ENCODE results near the gene FURIN.
"Not testable (repeated sequence)": the region's sequence is repeated elsewhere in the genome, so short reads cannot be mapped to it uniquely, and the experiment has no call there.

Gene FURIN

DNA sequence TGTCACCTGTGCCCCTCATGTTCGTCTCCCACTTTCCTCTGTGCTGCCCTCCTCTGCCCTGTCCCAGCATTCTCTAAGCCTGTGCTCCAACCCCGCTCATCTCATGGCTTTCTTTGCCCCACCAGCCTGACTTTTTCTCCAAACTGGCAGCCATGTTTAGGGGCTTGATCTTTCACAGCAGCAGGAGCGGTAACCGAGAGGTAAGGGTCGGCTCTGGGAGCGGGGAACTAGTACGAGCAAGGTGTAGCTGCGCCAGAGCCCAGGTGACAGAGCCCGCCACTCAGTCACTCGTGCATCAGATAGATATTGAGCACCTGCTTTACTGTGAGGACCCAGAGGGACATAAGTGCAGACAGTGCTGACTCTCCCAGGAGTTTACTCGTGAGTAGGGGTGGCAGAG is 48.1 kb downstream of the FURIN start:
- no peaks in the 10 kb centered on the region for H3K27me3 ChIP-seq (ENCODE audit: control insufficient read depth in 1 of 2, insufficient read depth in 2 of 2, low read length in 2 of 2)
- H3K4me1 ChIP-seq (ENCODE audit: insufficient read depth, low read length), result no peaks in the 10 kb centered on the region
- no peak overlapping the region for H3K4me3 ChIP-seq (ENCODE audit: low read depth in 1 of 2, low read length in 2 of 2)
- peaks cover 89% of the 10 kb centered on the region for H3K36me3 ChIP-seq (ENCODE audit: insufficient read depth, low read length)
- H3K9ac ChIP-seq (ENCODE audit: low read length), result no peak overlapping the region
- H3K27ac ChIP-seq (ENCODE audit: low read depth, low read length), result no peak overlapping the region
- no peaks in the 10 kb centered on the region for H3K9me3 ChIP-seq (ENCODE audit: low read length)

DNA sequence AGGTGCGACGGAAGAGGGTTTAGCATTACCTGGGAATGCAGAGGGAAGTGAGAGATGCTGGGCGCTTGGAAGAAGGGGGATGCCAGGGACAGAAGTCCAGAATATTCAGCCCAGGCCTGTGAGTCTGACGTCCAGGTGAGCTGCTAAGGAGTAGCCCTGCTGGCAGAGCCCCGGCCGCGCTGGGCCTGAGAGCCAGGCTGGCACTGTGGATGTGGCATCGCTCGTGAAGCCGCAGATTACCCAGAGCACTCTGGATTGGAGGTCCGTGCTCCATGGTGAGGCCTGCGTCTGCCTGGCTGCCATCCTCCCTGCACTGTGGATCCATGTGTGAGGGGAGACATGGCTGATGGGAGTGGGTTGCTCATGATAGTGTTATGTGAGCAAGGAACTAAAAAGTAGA is 49.2 kb downstream of the FURIN start:
- no peak overlapping the region for H3K27ac ChIP-seq (ENCODE audit: low read depth, low read length)
- H3K4me3 ChIP-seq (ENCODE audit: low read depth in 1 of 2, low read length in 2 of 2), result no peak overlapping the region
- peaks cover 78% of the 10 kb centered on the region for H3K36me3 ChIP-seq (ENCODE audit: insufficient read depth, low read length)
- H3K9ac ChIP-seq (ENCODE audit: low read length), result no peak overlapping the region
- H3K27me3 ChIP-seq (ENCODE audit: control insufficient read depth in 1 of 2, insufficient read depth in 2 of 2, low read length in 2 of 2), result no peaks in the 10 kb centered on the region
- H3K9me3 ChIP-seq (ENCODE audit: low read length), result no peaks in the 10 kb centered on the region
- H3K4me1 ChIP-seq (ENCODE audit: insufficient read depth, low read length), result no peaks in the 10 kb centered on the region

DNA sequence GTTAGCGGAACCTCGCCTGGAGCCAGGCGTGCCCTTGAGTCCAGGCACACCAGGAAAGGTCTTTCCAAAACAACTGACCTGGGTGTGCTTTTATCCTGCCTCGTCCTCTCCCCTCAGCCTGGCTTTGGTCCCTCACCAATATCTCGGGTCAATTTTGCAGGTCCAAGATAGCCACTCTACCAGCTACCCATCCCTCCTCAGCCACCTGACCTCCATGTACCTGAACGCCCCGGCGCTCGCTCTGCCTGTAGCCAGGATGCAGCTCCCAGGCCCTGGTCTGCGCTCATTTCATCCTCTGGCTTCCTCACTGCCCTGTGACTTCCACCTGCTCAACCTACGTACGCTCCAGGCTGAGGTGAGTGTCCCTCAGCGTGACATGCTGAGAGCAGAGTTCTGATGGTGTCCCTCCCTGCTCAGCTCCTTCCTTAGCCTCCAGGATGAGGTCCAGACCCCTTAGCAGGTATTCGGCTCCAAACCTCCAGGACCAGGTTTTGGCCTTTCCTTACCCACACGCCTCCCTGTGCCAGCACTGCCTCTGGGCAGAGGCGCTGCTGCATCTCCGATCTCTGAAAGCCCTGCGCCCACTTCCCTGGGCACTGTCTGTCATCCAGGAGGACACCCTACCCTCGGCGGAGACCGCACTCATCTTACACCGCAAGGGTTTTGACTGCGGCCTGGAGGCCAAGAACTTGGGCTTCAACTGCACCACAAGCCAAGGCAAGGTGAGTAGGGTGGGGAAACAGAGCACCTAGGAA is 49.8 kb downstream of the FURIN start:
- H3K4me3 ChIP-seq (ENCODE audit: low read depth in 1 of 2, low read length in 2 of 2), result no peak overlapping the region
- no peak overlapping the region for H3K27ac ChIP-seq (ENCODE audit: low read depth, low read length)
- no peaks in the 10 kb centered on the region for H3K27me3 ChIP-seq (ENCODE audit: control insufficient read depth in 1 of 2, insufficient read depth in 2 of 2, low read length in 2 of 2)
- H3K9me3 ChIP-seq (ENCODE audit: low read length), result no peaks in the 10 kb centered on the region
- peaks cover 72% of the 10 kb centered on the region for H3K36me3 ChIP-seq (ENCODE audit: insufficient read depth, low read length)
- H3K9ac ChIP-seq (ENCODE audit: low read length), result no peak overlapping the region
- H3K4me1 ChIP-seq (ENCODE audit: insufficient read depth, low read length), result no peaks in the 10 kb centered on the region

DNA sequence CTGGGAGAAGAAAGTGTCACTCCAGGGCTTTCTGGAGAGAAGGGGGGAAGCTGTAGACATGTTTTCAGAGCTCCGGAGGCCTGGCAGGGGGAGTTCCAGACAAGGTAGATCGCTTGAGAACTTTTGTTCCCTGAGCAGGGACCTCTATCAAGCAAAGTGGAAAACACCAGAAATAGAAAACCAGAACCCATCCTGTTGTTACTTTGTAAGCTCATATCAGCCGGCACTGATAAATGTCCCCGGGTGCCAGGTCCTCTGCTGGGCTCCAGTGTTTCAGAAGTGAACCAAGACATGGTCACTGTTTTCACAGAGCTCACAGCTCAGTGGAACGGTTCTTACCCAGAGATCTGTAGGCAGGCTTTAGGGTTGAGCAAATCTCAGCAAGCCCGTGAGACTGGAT is 50.4 kb downstream of the FURIN start:
- Histone ChIP-seq H3K4me3 (ENCODE audit: low read depth in 1 of 2, low read length in 2 of 2) (no peak overlapping the region), H3K27ac (ENCODE audit: low read depth, low read length) (no peak overlapping the region), H3K9ac (ENCODE audit: low read length) (no peak overlapping the region), H3K36me3 (ENCODE audit: insufficient read depth, low read length) (peaks cover 65% of the 10 kb centered on the region), H3K9me3 (ENCODE audit: low read length) (no peaks in the 10 kb centered on the region), H3K4me1 (ENCODE audit: insufficient read depth, low read length) (no peaks in the 10 kb centered on the region), H3K27me3 (ENCODE audit: control insufficient read depth in 1 of 2, insufficient read depth in 2 of 2, low read length in 2 of 2) (no peaks in the 10 kb centered on the region)

DNA sequence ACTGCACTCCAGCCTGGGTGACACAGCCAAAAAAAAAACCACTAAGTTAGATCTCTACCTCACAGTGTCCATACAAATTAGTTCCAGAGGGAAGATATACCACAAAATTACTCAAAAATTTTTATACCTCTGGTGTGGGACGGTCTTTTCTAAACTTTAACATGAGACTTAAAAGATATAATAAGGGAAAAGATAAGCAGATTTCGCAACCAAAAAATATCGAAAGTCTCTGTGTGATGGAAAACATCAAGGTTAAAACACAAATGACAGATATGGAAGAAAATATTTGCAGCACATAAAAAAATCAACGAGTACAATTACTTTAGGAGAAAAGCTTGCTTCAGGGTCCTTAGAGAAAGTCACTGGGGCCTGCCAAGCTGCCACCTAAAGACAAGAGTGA is 53.5 kb downstream of the FURIN start:
- Histone ChIP-seq H3K27ac (ENCODE audit: low read depth, low read length) (no peak overlapping the region), H3K9ac (ENCODE audit: low read length) (no peak overlapping the region), H3K9me3 (ENCODE audit: low read length) (no peaks in the 10 kb centered on the region), H3K27me3 (ENCODE audit: control insufficient read depth in 1 of 2, insufficient read depth in 2 of 2, low read length in 2 of 2) (no peaks in the 10 kb centered on the region), H3K4me1 (ENCODE audit: insufficient read depth, low read length) (no peaks in the 10 kb centered on the region), H3K36me3 (ENCODE audit: insufficient read depth, low read length) (peaks cover 40% of the 10 kb centered on the region), H3K4me3 (ENCODE audit: low read depth in 1 of 2, low read length in 2 of 2) (no peak overlapping the region)

DNA sequence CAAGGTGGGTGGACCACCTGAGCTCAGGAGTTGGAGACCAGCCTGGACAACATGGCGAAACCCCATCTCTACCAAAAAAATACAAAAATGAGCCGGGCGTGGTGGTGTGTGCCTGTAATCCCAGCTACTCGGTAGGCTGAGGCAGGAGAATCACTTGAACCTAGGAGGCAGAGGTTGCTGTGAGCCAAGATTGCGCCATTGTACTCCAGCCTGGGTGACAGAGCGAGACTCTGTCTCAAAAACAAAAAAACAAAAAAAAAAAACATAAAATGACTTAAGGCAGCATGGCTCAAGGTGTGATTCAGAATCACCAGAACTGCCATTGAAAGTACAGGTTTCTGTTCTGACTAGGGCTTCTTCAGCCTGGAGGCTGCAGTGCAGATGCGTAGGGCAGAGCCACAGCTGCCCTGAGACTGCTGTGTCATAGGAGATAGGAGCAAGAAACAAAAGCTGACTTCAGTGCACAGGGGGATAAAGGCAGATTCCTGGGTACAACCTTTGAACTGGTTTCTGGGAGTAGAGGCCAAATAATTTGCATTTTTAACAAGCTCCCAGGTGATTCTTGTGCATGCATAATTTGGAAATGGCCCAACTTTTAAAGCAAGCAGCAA is 54.4 kb downstream of the FURIN start:
- not testable (repeated sequence) for H3K4me1 ChIP-seq (ENCODE audit: insufficient read depth, low read length); H3K9ac ChIP-seq (ENCODE audit: low read length); H3K27ac ChIP-seq (ENCODE audit: low read depth, low read length); H3K27me3 ChIP-seq (ENCODE audit: control insufficient read depth in 1 of 2, insufficient read depth in 2 of 2, low read length in 2 of 2); H3K4me3 ChIP-seq (ENCODE audit: low read depth in 1 of 2, low read length in 2 of 2); H3K9me3 ChIP-seq (ENCODE audit: low read length)
- peaks cover 34% of the 10 kb centered on the region for H3K36me3 ChIP-seq (ENCODE audit: insufficient read depth, low read length)

DNA sequence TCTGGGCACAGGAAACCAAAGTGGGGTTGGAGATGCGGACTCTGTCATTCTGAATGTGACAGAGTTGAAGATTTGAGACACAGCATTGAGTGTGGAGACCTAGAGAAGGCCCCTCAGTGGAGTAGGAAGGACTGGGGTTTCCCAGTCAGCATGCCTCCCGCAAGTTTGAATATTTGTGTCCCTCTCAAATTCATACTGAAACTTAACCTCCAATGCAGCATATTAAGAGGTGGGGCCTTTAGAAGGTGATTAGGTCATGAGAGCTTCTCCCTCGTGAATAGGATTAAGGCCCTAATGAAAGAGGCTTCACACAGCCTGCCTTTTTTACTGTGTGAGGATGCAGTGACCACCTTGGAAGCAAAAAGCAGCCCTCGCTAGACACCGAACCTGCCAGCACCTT is 56.0 kb downstream of the FURIN start:
- Histone ChIP-seq H3K4me3 (ENCODE audit: low read depth in 1 of 2, low read length in 2 of 2) (no peak overlapping the region), H3K9me3 (ENCODE audit: low read length) (no peaks in the 10 kb centered on the region), H3K27ac (ENCODE audit: low read depth, low read length) (no peak overlapping the region), H3K27me3 (ENCODE audit: control insufficient read depth in 1 of 2, insufficient read depth in 2 of 2, low read length in 2 of 2) (no peaks in the 10 kb centered on the region), H3K36me3 (ENCODE audit: insufficient read depth, low read length) (peaks cover 21% of the 10 kb centered on the region), H3K4me1 (ENCODE audit: insufficient read depth, low read length) (peaks cover 4% of the 10 kb centered on the region), H3K9ac (ENCODE audit: low read length) (no peak overlapping the region)

DNA sequence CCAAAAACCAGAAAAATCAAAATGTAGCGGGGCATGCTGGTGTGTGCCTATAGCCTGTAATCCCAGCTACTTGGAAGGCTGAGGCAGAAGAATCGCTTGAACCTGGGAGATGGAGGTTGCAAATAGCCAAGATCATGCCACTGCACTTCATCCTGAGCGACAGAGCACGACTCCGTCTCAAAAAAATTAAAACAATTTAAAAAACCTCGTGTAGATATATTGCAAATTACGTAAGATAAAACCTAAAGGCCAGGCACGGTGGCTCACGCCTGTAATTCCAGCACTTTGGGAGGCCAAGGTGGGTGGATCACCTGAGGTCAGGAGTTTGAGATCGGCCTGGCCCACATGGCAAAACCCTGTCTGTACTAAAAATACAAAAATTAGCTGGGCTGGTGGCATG is 58.4 kb downstream of the FURIN start:
- H3K36me3 ChIP-seq (ENCODE audit: insufficient read depth, low read length); H3K27me3 ChIP-seq (ENCODE audit: control insufficient read depth in 1 of 2, insufficient read depth in 2 of 2, low read length in 2 of 2); H3K9ac ChIP-seq (ENCODE audit: low read length); H3K4me3 ChIP-seq (ENCODE audit: low read depth in 1 of 2, low read length in 2 of 2); H3K27ac ChIP-seq (ENCODE audit: low read depth, low read length); H3K9me3 ChIP-seq (ENCODE audit: low read length): not testable (repeated sequence)
- peaks cover 18% of the 10 kb centered on the region for H3K4me1 ChIP-seq (ENCODE audit: insufficient read depth, low read length)

DNA sequence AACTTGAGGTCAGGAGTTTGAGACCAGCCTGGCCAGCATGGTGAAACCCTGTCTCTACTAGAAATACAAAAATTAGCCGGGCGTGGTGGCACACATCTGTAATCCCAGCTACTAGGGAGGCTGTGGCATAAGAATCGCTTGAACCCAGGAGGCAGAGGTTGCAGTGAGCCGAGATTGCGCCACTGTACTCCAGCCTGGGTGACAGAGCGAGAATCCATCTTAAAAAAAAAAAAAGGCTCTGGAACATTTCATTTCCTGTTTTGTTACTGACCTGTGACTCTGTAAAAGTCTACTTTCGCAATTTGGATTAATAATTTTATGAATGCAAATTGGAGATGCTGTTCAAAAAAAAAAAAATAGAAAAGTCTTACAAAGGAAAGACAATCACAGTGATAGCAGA is 59.7 kb downstream of the FURIN start:
- not testable (repeated sequence) for H3K27me3 ChIP-seq (ENCODE audit: control insufficient read depth in 1 of 2, insufficient read depth in 2 of 2, low read length in 2 of 2); H3K27ac ChIP-seq (ENCODE audit: low read depth, low read length); H3K9me3 ChIP-seq (ENCODE audit: low read length); H3K4me3 ChIP-seq (ENCODE audit: low read depth in 1 of 2, low read length in 2 of 2); H3K9ac ChIP-seq (ENCODE audit: low read length); H3K36me3 ChIP-seq (ENCODE audit: insufficient read depth, low read length)
- peaks cover 27% of the 10 kb centered on the region for H3K4me1 ChIP-seq (ENCODE audit: insufficient read depth, low read length)

DNA sequence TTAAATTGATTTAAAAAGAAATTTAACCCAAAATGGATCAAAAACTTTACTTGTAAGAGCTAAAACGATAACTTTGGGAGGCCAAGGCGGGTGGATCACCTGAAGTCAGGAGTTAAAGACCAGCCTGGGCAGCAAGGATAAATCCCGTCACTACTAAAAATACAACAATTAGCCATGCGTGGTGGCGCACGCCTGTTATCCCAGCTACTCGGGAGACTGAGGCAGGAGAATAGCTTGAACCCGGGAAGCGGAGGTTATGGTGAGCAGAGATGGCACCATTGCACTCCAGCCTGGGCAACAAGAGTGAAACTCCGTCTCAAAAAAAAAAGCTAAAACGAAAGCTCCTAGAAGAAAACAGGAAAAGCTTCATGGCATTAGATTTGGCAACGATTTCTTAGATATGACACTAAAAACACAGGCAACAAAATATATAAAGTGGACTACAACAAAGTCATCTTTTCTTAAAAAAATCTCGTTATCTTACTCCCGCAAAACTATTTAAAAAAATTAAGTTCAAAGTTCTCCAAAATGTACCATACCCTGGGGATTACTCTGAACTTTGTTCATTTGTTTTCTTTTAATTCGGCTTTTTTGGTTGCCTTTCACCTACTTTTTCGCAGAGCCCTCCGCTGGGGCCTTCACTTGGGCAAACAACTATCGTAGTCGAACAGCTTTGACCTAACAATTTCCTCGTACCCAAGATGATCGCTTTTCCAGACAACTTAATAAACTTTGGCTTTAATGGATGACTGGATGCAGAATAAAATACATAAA is 61.0 kb downstream of the FURIN start:
- H3K9me3 ChIP-seq (ENCODE audit: low read length), result no peaks in the 10 kb centered on the region
- peak overlapping the region; percentile 74 for H3K27ac ChIP-seq (ENCODE audit: low read depth, low read length)
- H3K9ac ChIP-seq (ENCODE audit: low read length), result peak overlapping the region; percentile 76
- peaks cover 35% of the 10 kb centered on the region for H3K4me1 ChIP-seq (ENCODE audit: insufficient read depth, low read length)
- no peaks in the 10 kb centered on the region for H3K27me3 ChIP-seq (ENCODE audit: control insufficient read depth in 1 of 2, insufficient read depth in 2 of 2, low read length in 2 of 2)
- peak overlapping the region; percentile 56 to 75 for H3K4me3 ChIP-seq (ENCODE audit: low read depth in 1 of 2, low read length in 2 of 2)
- H3K36me3 ChIP-seq (ENCODE audit: insufficient read depth, low read length), result no peaks in the 10 kb centered on the region

DNA sequence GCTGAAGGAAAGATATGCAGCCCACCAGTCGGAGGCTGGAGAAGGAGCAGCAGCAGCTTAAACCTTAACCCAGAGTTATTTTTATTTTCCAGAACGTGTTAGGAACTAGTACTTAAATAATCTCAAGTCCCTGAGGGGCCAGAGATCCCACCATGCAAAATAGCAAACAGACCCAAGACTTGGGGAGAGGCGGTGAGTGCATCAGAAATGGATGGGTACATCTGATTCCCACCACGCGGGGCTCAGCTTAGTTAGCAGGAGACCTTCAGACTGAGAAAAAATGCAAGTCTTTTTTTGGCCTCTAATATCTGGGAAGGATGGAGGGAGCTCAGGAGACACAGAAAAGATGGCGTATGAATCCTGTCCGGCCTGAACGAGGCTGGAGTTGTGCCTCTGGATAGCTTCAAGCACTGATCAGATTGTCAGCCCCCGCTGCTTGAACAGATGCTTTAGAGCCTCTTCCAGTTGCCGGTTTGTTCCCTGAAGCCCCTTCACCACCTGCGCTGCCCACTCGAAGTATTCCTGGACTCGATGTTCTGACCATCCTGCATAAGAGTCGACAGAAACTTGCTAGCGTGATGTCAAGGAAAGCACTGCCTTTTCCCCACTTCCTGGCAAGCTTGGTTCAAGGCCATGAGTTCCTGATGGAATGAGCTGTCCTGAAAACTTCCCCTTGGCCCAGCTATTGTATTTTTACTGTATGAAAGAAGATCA is 62.6 kb downstream of the FURIN start:
- Histone ChIP-seq H3K4me1 (ENCODE audit: insufficient read depth, low read length) (peaks cover 41% of the 10 kb centered on the region), H3K27me3 (ENCODE audit: control insufficient read depth in 1 of 2, insufficient read depth in 2 of 2, low read length in 2 of 2) (no peaks in the 10 kb centered on the region), H3K36me3 (ENCODE audit: insufficient read depth, low read length) (no peaks in the 10 kb centered on the region), H3K9me3 (ENCODE audit: low read length) (no peaks in the 10 kb centered on the region), H3K4me3 (ENCODE audit: low read depth in 1 of 2, low read length in 2 of 2) (peak overlapping the region in 1 of 2 donors; percentile 75), H3K9ac (ENCODE audit: low read length) (peak overlapping the region; percentile 76), H3K27ac (ENCODE audit: low read depth, low read length) (peak overlapping the region; percentile 74)

All from muscle layer of colon (tissue), 2 donors.